ENCODE measurements around the gene OR2M3.

DNA sequence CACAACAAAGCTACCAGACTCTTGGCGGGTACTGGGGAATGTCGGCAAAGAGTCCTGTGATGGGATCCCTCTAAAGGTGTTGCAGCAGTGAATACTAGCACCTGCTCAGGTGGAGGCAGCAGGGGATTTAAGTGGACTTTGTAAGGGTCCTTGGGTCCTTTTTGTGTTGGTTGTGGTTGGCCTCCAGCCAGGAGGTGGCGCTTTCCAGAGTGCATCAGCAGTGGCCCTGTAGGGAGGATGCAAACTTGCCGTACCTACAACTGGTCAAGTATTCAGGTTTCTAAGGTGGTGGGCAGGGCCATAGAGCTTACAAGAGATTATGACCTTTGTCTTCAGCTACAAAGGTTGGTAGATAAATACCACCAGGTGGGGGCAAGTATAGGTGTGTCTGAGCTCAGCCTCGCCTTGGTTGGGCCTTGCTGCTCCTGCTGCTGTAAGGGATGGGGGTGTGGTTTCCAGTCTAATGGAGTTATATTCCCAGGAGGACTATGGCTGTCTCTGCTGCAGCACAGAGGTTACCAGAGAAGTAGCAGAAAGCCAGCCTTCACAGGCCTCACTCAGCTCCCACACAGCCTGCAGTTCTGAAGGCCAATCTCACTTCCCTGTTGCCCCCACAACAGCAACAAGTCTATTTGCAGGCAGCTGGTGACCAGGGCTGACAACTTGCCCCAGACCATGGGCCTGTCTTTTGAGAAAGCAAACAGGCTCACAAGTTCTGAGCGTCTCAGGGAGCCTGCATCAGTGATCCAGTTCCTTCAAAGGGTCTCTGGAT lies 44.8 kb upstream of the OR2M3 start:
- TF ChIP-seq FOXP2 (optimal IDR thresholded peaks at IDR 0.05; ENCODE audit: borderline replicate concordance, extremely low read depth, extremely low read length, insufficient read depth) = no peak
- no peak for TF ChIP-seq POLR2AphosphoS5 (IDR thresholded peaks at IDR 0.05; ENCODE audit: low read depth, low read length)
